ENCODE results near the gene TMEM266. TPM values are rescaled to one million over a fixed set of nuclear protein-coding genes. Genes with fewer than 3 reads are reported as not detected.

Gene TMEM266
- polyA plus RNA-seq, 3 donors: not detected

- peaks cover 4 to 6% of the 10 kb centered on the region in 2 donors for H3K4me1 ChIP-seq (ENCODE audit: control insufficient read depth in 1 of 2, insufficient read depth in 2 of 2, low read length in 2 of 2)
- H3K27me3 Mint-ChIP-seq (ENCODE audit: low read depth in 3 of 3): peaks cover 21 to 29% (median 28%) of the 10 kb centered on the region in 3 donors
These were observed 125.9 kb downstream of the TMEM266 start for GRCh38 chr15:76185716-76186115.

GRCh38 chr15:76187163-76187562 is 127.4 kb downstream of the TMEM266 start:
- peaks cover 34 to 42% (median 39%) of the 10 kb centered on the region in 3 donors for H3K27me3 Mint-ChIP-seq (ENCODE audit: low read depth in 3 of 3)
- peaks cover 0 to 5% of the 10 kb centered on the region in 2 donors for H3K9me3 ChIP-seq (replicated peaks in 1 of 2; ENCODE audit: control insufficient read depth in 1 of 2, insufficient read depth in 1 of 2, low read length in 2 of 2)
- 88% methylated on average over 3 of the region's 4 CpGs for WGBS (ENCODE audit: insufficient coverage)
- H3K27me3 ChIP-seq (ENCODE audit: control insufficient read depth in 2 of 2, insufficient read depth in 2 of 2, low read length in 2 of 2): peaks cover 6 to 36% of the 10 kb centered on the region in 2 donors
- no peaks in the 10 kb centered on the region for H4K20me1 ChIP-seq (ENCODE audit: insufficient read depth, low read length)
- H3K4me3 ChIP-seq (replicated peaks in 1 of 3; ENCODE audit: low read depth in 2 of 3, low read length in 3 of 3): no peak overlapping the region
- no peak overlapping the region for H3K4me3 Mint-ChIP-seq
- no peak for DNase-seq
- no peak overlapping the region for H2AFZ ChIP-seq (ENCODE audit: insufficient read depth, low read depth, low read length, poor library complexity, severe bottlenecking)
- H3K36me3 Mint-ChIP-seq: no peaks in the 10 kb centered on the region
- H3K36me3 ChIP-seq (replicated peaks in 1 of 2; ENCODE audit: control insufficient read depth in 1 of 2, insufficient read depth in 2 of 2, low read length in 2 of 2): no peaks in the 10 kb centered on the region
- peaks cover 13 to 17% of the 10 kb centered on the region in 2 donors for H3K4me1 ChIP-seq (ENCODE audit: control insufficient read depth in 1 of 2, insufficient read depth in 2 of 2, low read length in 2 of 2)
- peaks cover 18% of the 10 kb centered on the region for H3K4me1 Mint-ChIP-seq
- no peak overlapping the region for H3K27ac Mint-ChIP-seq
- H3K27ac ChIP-seq (ENCODE audit: low read depth in 1 of 2, low read length in 2 of 2): no peak overlapping the region
- H3K4me2 ChIP-seq (replicated peaks; ENCODE audit: extremely low read depth, low read length, poor library complexity, severe bottlenecking): no peak overlapping the region
- intact Hi-C loops (cut with micrococcal nuclease): no loop called here
- no peak for TF ChIP-seq CTCF (IDR thresholded peaks at IDR 0.05)
- peaks cover 2 to 11% (median 8%) of the 10 kb centered on the region in 7 donors for H3K9me3 Mint-ChIP-seq
- no peaks in the 10 kb centered on the region for H3K79me2 ChIP-seq (ENCODE audit: insufficient read depth, low read length)
- no peak overlapping the region for H3K9ac ChIP-seq (ENCODE audit: insufficient read depth, low read length, poor library complexity, severe bottlenecking)

More at GRCh38 chr15:76185716-76186115, 125.9 kb downstream of the TMEM266 start:
- Mint-ChIP-seq H3K9me3 (peaks cover 2 to 11% (median 8%) of the 10 kb centered on the region in 7 donors), H3K36me3 (no peaks in the 10 kb centered on the region), H3K27ac (no peak overlapping the region), H3K4me3 (no peak overlapping the region), H3K4me1 (peaks cover 8% of the 10 kb centered on the region)
- 55% methylated on average over 2 of the region's 3 CpGs for WGBS (ENCODE audit: insufficient coverage)
- Histone ChIP-seq H3K79me2 (ENCODE audit: insufficient read depth, low read length) (no peaks in the 10 kb centered on the region), H3K4me2 (replicated peaks; ENCODE audit: extremely low read depth, low read length, poor library complexity, severe bottlenecking) (no peak overlapping the region), H3K36me3 (replicated peaks in 1 of 2; ENCODE audit: control insufficient read depth in 1 of 2, insufficient read depth in 2 of 2, low read length in 2 of 2) (no peaks in the 10 kb centered on the region), H3K27me3 (ENCODE audit: control insufficient read depth in 2 of 2, insufficient read depth in 2 of 2, low read length in 2 of 2) (peaks cover 3 to 22% of the 10 kb centered on the region in 2 donors), H3K4me3 (replicated peaks in 1 of 3; ENCODE audit: low read depth in 2 of 3, low read length in 3 of 3) (no peak overlapping the region), H3K9me3 (replicated peaks in 1 of 2; ENCODE audit: control insufficient read depth in 1 of 2, insufficient read depth in 1 of 2, low read length in 2 of 2) (peaks cover 0 to 5% of the 10 kb centered on the region in 2 donors), H3K9ac (ENCODE audit: insufficient read depth, low read length, poor library complexity, severe bottlenecking) (no peak overlapping the region), H4K20me1 (ENCODE audit: insufficient read depth, low read length) (no peaks in the 10 kb centered on the region), H3K27ac (ENCODE audit: low read depth in 1 of 2, low read length in 2 of 2) (no peak overlapping the region), H2AFZ (ENCODE audit: insufficient read depth, low read depth, low read length, poor library complexity, severe bottlenecking) (no peak overlapping the region)
- TF ChIP-seq CTCF (IDR thresholded peaks at IDR 0.05): peak; percentile 74
- peak in 1 of 3 donors; percentile 32 for DNase-seq
- intact Hi-C loops (cut with micrococcal nuclease): no loop called here

All from CD14-positive monocyte (primary cell).